ENCODE results near the gene PLBD2. TPM values are rescaled to one million over a fixed set of nuclear protein-coding genes. Genes with fewer than 3 reads are reported as not detected.
A peak's percentile ranks its signal among the peaks of the same experiment; 100 is the strongest.

The PLBD2 gene
- total and polyA plus RNA-seq, 9 of the 15 experiments (the other 6 are each of a cell fraction or from before 2014, with no cell fraction given), result 2.4 to 37.4 (median 6.0) TPM

DNA sequence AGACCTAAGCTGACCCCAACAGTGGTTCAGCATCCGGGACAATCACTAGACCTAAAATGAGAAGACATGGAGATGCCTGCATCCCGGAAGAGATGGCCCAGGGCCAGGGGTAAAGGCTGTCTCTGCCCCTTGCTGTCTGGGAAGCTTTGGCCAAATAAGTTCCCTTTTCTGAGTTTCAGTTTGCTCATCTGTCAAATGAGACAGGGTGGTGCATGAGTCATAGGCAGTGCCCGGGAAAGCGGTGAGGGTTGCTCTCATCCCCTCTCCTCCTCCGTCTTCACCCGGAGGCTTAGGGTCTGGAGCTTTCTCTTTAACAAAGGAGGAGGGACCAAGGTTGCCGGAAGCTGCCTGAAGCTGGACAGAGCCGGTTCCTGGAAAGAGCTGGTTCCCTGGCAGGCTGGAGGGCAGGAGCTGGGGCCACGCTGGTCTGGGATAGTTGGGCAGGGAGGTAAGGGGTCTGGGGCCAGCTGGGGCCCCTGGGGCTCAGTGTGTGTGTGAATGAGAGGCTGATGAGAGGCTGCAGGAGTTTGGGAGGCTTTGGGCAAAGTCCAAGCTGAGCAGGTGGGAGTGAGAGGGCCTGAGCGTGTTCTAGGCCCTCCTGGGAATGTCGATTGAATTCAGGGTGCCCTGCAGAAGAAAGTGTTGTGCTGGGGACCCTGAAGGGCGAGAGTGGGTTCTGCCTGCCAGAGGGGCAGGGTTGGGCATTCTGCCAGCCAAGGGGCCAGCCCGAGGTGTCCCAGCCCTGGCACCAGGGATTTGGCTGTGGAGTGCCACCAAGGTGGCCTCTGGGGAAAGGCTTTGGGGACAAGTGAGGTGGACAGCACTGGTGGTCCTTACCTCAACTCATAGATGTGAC, 63.9 kb downstream of the PLBD2 start, which contains the start of gene SDSL:
Gene SDSL (plus strand): TSS at position 351 of the 856 bp plus-strand sequence. CDS start 5,603 bp downstream, outside the sequence.
- H3K4me3 ChIP-seq, result peak within 1 kb of the TSS; percentile 55
- H3K79me2 ChIP-seq (ENCODE audit: control insufficient read depth, insufficient read depth, low read length), result peaks cover 13% of the 10 kb centered on the region
- peaks cover 28 to 32% of the 10 kb centered on the region in 2 experiments for H3K4me1 ChIP-seq (replicated peaks in 1 of 2; ENCODE audit: control insufficient read depth in 2 of 2, insufficient read depth in 2 of 2, low read length in 2 of 2)
- H3K9ac ChIP-seq (ENCODE audit: insufficient read depth in 1 of 2, low read depth in 2 of 2, low read length in 2 of 2), result peak within 1 kb of the TSS; percentile 91 to 93
- ChIA-PET POLR2A (interaction anchor here (0.6 to 1.6 kb wide), 7 partner anchors 14 to 261 kb away, joined by 3 to 6 read pairs (median 4); no protein-coding TSS in a partner anchor), CTCF (ENCODE audit: low intra/inter-chr PET ratio) (no interaction called here)
- in situ Hi-C loops (cut with MboI), result loop anchor here (25.0 kb wide), 1 partner anchor 235 kb away; the partner anchor contains the start of genes DDX54 and RITA1
- peak within 1 kb of the TSS; percentile 83 for H3K4me2 ChIP-seq (ENCODE audit: insufficient read depth, low read length)
- H3K27ac ChIP-seq (ENCODE audit: extremely low read depth, low read depth, low read length), result peak within 1 kb of the TSS; percentile 96
- TSS peak; percentile 81 for BruUV-seq (replicated peaks)
- H4K20me1 ChIP-seq (replicated peaks; ENCODE audit: control insufficient read depth, insufficient read depth, low read length), result no peaks in the 10 kb centered on the region
- no peaks in the 10 kb centered on the region for H3K27me3 ChIP-seq (ENCODE audit: control insufficient read depth in 2 of 2, insufficient read depth in 2 of 2, low read length in 2 of 2)
- peaks cover 5% of the 10 kb centered on the region; the same call in 1 of the 3 replicates for H3K36me3 ChIP-seq (ENCODE audit: control insufficient read depth, insufficient read depth, low read length)
- DNase-seq (ENCODE audit: extremely low read depth in 1 of 4, low spot score in 3 of 4), result peak; percentile 81 to 89 (median 84)
- under 1% methylated on average over 13 of the region's 13 CpGs for WGBS (ENCODE audit: insufficient coverage, low coverage, missing lambda C conversion rate)
- no peaks in the 10 kb centered on the region; the same call in 1 of the 2 replicates for H3K9me3 ChIP-seq (replicated peaks; ENCODE audit: control insufficient read depth, insufficient read depth, low read depth, low read length)
- H3K9me1 ChIP-seq (ENCODE audit: control insufficient read depth, insufficient read depth, low read length), result no peaks in the 10 kb centered on the region
- peak within 1 kb of the TSS; percentile 93 for H2AFZ ChIP-seq (ENCODE audit: low read depth, low read length)
- peak; percentile 93 for ATAC-seq
- intact Hi-C loops (cut with micrococcal nuclease), result no loop called here
- peak; percentile 93 for FAIRE-seq
- peak; percentile 76 for TF ChIP-seq EP300 (IDR thresholded peaks at IDR 0.05; ENCODE audit: low read length)
- TF ChIP-seq, protein P1, sequence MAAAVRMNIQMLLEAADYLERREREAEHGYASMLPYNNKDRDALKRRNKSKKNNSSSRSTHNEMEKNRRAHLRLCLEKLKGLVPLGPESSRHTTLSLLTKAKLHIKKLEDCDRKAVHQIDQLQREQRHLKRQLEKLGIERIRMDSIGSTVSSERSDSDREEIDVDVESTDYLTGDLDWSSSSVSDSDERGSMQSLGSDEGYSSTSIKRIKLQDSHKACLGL (CRISPR knock-in tag; IDR thresholded peaks at IDR 0.05; ENCODE audit: borderline replicate concordance, poor library complexity, severe bottlenecking), result no peak
- no peak for TF ChIP-seq TAL1 (IDR thresholded peaks at IDR 0.05)
- TF ChIP-seq, protein P2, sequence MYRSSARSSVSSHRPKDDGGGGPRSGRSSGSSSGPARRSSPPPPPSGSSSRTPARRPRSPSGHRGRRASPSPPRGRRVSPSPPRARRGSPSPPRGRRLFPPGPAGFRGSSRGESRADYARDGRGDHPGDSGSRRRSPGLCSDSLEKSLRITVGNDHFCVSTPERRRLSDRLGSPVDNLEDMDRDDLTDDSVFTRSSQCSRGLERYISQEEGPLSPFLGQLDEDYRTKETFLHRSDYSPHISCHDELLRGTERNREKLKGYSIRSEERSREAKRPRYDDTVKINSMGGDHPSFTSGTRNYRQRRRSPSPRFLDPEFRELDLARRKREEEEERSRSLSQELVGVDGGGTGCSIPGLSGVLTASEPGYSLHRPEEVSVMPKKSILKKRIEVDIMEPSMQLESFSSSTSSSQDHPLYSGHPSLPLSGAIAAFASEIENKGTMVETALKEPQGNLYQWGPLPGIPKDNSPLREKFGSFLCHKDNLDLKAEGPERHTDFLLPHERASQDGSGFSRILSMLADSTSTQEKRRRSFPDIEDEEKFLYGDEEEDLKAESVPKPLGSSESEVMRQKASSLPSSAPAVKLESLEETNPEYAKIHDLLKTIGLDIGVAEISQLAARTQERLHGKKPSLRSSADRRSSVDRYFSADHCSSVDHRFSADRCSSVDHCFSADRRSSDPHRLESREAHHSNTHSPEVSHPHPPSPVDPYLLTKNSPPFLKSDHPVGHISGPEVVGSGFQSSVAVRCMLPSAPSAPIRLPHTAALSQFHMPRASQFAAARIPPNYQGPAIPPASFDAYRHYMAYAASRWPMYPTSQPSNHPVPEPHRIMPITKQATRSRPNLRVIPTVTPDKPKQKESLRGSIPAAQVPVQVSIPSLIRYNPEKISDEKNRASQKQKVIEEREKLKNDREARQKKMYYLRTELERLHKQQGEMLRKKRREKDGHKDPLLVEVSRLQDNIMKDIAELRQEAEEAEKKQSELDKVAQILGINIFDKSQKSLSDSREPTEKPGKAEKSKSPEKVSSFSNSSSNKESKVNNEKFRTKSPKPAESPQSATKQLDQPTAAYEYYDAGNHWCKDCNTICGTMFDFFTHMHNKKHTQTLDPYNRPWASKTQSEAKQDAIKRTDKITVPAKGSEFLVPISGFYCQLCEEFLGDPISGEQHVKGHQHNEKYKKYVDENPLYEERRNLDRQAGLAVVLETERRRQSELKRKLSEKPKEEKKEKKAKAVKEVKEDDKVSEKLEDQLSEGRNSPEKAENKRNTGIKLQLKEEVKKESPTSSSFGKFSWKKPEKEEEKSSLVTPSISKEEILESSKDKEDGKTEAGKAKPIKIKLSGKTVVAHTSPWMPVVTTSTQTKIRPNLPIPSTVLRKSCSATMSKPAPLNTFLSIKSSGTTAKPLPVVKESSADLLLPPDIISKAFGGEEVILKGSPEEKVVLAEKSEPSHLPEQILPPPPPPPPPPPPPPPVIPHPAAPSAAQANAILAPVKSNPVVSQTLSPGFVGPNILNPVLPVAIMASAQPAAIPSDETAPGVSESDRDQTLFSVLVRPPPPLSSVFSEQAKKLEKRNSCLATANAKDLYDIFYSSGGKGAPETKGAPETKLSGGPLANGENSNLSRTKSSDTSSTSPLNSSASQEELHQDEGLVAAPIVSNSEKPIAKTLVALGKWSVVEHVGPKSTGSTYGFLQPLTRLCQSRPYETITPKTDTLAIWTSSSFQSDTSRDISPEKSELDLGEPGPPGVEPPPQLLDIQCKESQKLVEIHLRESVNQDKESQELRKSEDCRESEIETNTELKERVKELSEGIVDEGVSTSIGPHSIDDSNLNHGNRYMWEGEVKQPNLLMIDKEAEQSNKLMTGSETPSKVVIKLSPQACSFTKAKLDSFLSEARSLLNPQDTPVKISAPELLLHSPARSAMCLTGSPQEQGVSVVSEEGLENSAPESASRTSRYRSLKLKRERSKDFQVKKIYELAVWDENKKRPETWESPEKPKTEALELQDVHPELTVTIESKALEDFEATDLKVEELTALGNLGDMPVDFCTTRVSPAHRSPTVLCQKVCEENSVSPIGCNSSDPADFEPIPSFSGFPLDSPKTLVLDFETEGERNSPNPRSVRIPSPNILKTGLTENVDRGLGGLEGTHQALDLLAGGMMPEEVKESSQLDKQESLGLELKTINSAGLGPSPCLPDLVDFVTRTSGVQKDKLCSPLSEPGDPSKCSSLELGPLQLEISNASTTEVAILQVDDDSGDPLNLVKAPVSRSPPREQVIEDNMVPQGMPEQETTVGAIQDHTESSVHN (IDR thresholded peaks at IDR 0.05; ENCODE audit: borderline replicate concordance in 1 of 2, low read depth in 1 of 2), result 0 out of 4 replicates have a peak, but pooled peaks of 1 of the 2 experiments have one; percentile 55
- TF ChIP-seq ZC3H4 (CRISPR knock-in tag; IDR thresholded peaks at IDR 0.05; ENCODE audit: borderline replicate concordance), result no peak
- TF ChIP-seq POLR2G (IDR thresholded peaks at IDR 0.05; ENCODE audit: low read depth, low read length), result peak; percentile 88

Measured in K562 (cell line).